ENCODE data around the gene PSMA3.
A peak's percentile ranks its signal among the peaks of the same experiment; 100 is the strongest.

PSMA3 gene

DNA sequence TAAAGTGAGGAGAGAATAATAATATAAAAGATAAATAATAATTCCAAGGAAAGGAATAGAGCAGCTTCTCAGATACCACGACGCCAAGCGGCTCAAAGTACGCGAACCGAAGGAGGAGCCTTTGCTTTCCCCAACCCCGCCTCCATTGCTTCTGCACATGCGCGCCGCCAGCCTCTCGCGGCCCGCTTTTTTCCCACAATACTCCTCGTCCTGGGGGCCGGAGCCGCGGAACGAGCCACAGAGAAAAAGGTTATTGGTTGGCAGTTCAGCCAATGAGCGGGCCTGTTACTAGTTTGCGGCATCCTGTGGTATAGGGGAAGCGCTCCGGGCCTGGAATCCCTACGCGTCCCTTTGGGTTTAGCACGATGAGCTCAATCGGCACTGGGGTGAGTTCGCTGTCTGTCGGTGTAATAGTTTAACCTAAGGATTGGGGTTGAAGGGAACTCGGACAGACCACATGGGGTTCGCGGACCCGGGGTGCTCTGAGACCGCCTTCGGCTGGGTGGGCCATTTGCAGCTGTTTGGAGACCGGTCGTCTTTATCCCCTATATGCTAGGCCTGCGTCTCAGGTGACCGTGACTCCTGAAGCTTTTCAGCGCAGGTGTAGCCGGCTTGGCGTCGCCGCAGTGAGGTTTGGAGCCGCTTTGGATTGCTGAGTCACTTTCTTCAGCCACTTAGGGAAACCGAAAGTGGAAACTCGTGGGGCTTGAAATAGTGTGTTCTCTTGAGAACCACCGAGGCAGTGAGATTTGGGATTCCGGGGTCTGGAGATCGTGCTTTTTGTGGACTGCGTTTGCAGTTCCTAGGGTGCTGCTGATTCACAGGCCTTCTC lies at the start of gene PSMA3:
TSS of gene PSMA3 (plus strand) at position 288 of the 832 bp plus-strand sequence. CDS start at position 366, 78 bp downstream.
- peak within 1 kb of the TSS; percentile 75 to 100 (median 97) for H3K9ac ChIP-seq (ENCODE audit: low read length in 5 of 5)
- H3K36me3 ChIP-seq (ENCODE audit: control insufficient read depth in 5 of 5, insufficient read depth in 5 of 5, low read length in 5 of 5): peaks cover 0 to 12% (median 3%) of the 10 kb centered on the region in 5 donors
- peaks cover 13 to 39% (median 34%) of the 10 kb centered on the region in 5 donors for H3K4me1 ChIP-seq (ENCODE audit: control insufficient read depth in 5 of 5, insufficient read depth in 5 of 5, low read length in 5 of 5)
- peak within 1 kb of the TSS; percentile 100 for H3K27ac ChIP-seq (ENCODE audit: low read depth, low read length)
- no peaks in the 10 kb centered on the region for H3K9me3 ChIP-seq (ENCODE audit: control insufficient read depth in 5 of 5, low read length in 5 of 5)
- H3K27me3 ChIP-seq (ENCODE audit: control insufficient read depth in 5 of 5, insufficient read depth in 4 of 5, low read length in 5 of 5): peaks cover 0 to 2% (median 0%) of the 10 kb centered on the region in 5 donors
- peak within 1 kb of the TSS; percentile 94 to 99 (median 96) for H3K4me3 ChIP-seq (ENCODE audit: low read depth in 1 of 5, low read length in 5 of 5)

DNA sequence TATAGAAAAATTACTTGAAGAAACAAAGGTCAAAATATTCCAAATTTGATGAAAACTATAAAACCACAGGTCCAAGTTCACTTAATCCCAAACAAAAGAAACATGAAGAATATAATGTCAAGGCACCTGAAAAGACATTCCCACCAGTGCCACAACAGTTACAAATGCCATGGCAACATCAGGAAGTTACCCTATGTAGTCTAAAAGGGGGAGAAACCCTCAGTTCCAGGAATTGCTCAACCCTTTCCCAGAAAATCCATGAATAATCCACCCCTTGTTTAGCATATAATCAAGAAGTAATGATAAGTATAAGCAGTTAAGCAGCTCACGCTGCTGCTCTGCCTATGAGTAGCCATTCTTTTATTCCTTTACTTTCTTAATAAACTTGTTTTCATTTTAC lies 48.4 kb upstream of the PSMA3 start:
- H3K36me3 ChIP-seq (ENCODE audit: control insufficient read depth in 5 of 5, insufficient read depth in 5 of 5, low read length in 5 of 5): no peaks in the 10 kb centered on the region
- no peak overlapping the region for H3K9ac ChIP-seq (ENCODE audit: low read length in 5 of 5)
- H3K4me3 ChIP-seq (ENCODE audit: low read depth in 1 of 5, low read length in 5 of 5): no peak overlapping the region
- H3K27me3 ChIP-seq (ENCODE audit: control insufficient read depth in 5 of 5, insufficient read depth in 4 of 5, low read length in 5 of 5): no peaks in the 10 kb centered on the region
- H3K27ac ChIP-seq (ENCODE audit: low read depth, low read length): no peak overlapping the region
- H3K9me3 ChIP-seq (ENCODE audit: control insufficient read depth in 5 of 5, low read length in 5 of 5): no peaks in the 10 kb centered on the region
- peaks cover 2 to 18% (median 14%) of the 10 kb centered on the region in 5 donors for H3K4me1 ChIP-seq (ENCODE audit: control insufficient read depth in 5 of 5, insufficient read depth in 5 of 5, low read length in 5 of 5)

DNA sequence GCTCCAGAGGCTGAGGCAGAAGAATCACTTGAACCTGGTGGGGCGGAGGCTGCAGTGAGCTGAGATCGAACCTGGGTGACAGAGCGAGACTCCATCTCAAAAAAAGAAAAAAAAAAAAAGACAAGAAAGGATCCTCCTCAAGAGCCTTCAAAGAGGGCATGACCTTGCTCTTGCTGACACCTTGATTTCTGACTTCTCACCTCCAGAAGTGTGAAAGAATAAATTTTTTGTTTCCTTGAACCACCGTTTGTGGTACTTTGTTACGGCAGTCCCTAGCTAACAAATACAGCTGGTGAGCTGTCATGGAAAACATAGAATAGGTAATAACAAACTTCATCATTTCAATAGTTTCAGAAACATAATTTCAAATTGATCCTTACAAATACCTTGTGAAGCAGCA lies 46.6 kb upstream of the PSMA3 start:
- peaks cover 2 to 27% (median 24%) of the 10 kb centered on the region in 5 donors for H3K4me1 ChIP-seq (ENCODE audit: control insufficient read depth in 5 of 5, insufficient read depth in 5 of 5, low read length in 5 of 5)
- no peaks in the 10 kb centered on the region for H3K9me3 ChIP-seq (ENCODE audit: control insufficient read depth in 5 of 5, low read length in 5 of 5)
- no peak overlapping the region for H3K27ac ChIP-seq (ENCODE audit: low read depth, low read length)
- H3K9ac ChIP-seq (ENCODE audit: low read length in 5 of 5): no peak overlapping the region
- H3K4me3 ChIP-seq (ENCODE audit: low read depth in 1 of 5, low read length in 5 of 5): no peak overlapping the region
- no peaks in the 10 kb centered on the region for H3K36me3 ChIP-seq (ENCODE audit: control insufficient read depth in 5 of 5, insufficient read depth in 5 of 5, low read length in 5 of 5)
- H3K27me3 ChIP-seq (ENCODE audit: control insufficient read depth in 5 of 5, insufficient read depth in 4 of 5, low read length in 5 of 5): no peaks in the 10 kb centered on the region

DNA sequence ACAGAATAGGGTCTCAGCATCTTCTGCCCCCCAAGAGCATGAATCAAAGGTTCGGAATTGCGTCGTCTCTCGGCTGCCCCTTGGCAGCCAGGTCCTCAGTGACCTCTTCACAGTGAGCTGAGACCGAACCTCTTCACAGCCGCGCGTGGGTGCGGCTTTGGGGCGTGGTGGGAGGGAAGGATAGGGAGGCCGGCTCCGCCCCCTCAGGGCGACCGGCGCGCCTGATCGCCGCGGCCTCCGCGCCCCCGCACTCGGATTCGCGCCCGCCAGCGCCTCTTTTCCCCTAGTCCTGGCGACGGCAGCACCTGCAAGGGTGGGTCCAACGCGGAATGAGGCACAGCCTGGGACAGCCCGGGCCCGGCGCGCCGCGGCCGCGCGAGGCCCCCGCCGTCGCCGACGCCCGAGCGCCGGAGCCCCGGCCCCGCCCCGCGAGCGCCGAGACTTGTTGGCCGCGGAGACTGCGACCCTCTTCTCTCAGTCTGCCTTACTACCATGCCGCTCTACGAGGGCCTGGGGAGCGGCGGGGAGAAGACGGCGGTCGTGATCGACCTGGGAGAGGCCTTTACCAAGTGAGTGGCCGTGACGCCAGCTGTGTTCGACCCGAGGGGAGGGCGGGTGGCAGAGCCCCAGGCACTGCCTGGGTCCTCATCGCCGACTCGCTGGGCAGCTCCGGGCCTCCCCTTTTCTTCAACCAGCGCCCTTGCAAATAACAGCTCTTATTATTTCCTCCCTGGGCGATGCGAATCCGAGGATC lies 44.7 kb upstream of the PSMA3 start, which contains the start of gene ACTR10:
TSS of gene ACTR10 (plus strand) at position 424 of the 754 bp plus-strand sequence. CDS start at position 493, 69 bp downstream.
- Histone ChIP-seq H3K9me3 (ENCODE audit: control insufficient read depth in 5 of 5, low read length in 5 of 5) (no peaks in the 10 kb centered on the region), H3K27ac (ENCODE audit: low read depth, low read length) (peak within 1 kb of the TSS; percentile 83), H3K9ac (ENCODE audit: low read length in 5 of 5) (peak within 1 kb of the TSS; percentile 82 to 99 (median 96)), H3K27me3 (ENCODE audit: control insufficient read depth in 5 of 5, insufficient read depth in 4 of 5, low read length in 5 of 5) (no peaks in the 10 kb centered on the region), H3K4me1 (ENCODE audit: control insufficient read depth in 5 of 5, insufficient read depth in 5 of 5, low read length in 5 of 5) (peaks cover 2 to 27% (median 24%) of the 10 kb centered on the region in 5 donors), H3K36me3 (ENCODE audit: control insufficient read depth in 5 of 5, insufficient read depth in 5 of 5, low read length in 5 of 5) (peaks cover 0 to 4% (median 0%) of the 10 kb centered on the region in 5 donors), H3K4me3 (ENCODE audit: low read depth in 1 of 5, low read length in 5 of 5) (peak within 1 kb of the TSS; percentile 67 to 98 (median 96))

DNA sequence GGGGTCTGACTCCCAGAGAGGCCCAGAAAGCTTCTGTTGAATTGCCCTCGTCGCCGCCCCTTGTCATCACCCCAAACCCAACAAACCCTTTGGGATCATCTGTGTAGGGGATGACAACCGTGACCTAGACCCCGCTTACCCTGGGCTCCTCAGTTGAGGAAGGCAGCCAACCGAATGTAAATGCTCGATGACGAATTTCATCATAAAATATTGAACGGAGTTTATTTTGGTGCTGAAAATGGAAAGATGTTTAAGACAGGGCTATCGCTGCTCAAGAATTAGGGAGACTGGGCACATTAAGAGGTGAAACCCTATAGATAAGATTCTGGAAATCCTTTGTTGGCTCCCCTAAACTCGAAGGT lies 44.2 kb upstream of the PSMA3 start:
- Histone ChIP-seq H3K4me1 (ENCODE audit: control insufficient read depth in 5 of 5, insufficient read depth in 5 of 5, low read length in 5 of 5) (peaks cover 2 to 27% (median 24%) of the 10 kb centered on the region in 5 donors), H3K4me3 (ENCODE audit: low read depth in 1 of 5, low read length in 5 of 5) (peak overlapping the region; percentile 67 to 98 (median 96)), H3K9me3 (ENCODE audit: control insufficient read depth in 5 of 5, low read length in 5 of 5) (no peaks in the 10 kb centered on the region), H3K9ac (ENCODE audit: low read length in 5 of 5) (peak overlapping the region; percentile 82 to 99 (median 96)), H3K27me3 (ENCODE audit: control insufficient read depth in 5 of 5, insufficient read depth in 4 of 5, low read length in 5 of 5) (no peaks in the 10 kb centered on the region), H3K27ac (ENCODE audit: low read depth, low read length) (peak overlapping the region; percentile 83), H3K36me3 (ENCODE audit: control insufficient read depth in 5 of 5, insufficient read depth in 5 of 5, low read length in 5 of 5) (peaks cover 0 to 4% (median 0%) of the 10 kb centered on the region in 5 donors)

DNA sequence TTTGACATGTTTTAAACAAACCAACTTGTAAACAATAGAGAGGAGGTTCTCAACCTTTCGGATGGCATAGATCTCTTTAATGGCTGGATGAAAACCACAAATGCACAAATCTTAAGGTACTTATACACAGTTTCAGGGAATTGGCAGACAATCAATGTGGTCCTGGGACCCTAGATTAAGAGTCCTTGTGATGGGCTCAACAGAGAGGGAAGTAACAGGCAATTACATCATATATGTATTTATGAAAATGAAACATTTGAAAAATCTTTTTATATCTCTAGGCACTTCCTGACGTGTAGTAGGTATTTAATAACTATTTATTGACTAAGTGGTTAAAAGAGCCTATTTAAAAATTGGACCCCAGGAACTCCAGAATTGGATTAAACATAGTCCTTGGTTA lies 43.8 kb upstream of the PSMA3 start:
- Histone ChIP-seq H3K9me3 (ENCODE audit: control insufficient read depth in 5 of 5, low read length in 5 of 5) (no peaks in the 10 kb centered on the region), H3K27me3 (ENCODE audit: control insufficient read depth in 5 of 5, insufficient read depth in 4 of 5, low read length in 5 of 5) (no peaks in the 10 kb centered on the region), H3K36me3 (ENCODE audit: control insufficient read depth in 5 of 5, insufficient read depth in 5 of 5, low read length in 5 of 5) (peaks cover 0 to 4% (median 0%) of the 10 kb centered on the region in 5 donors), H3K9ac (ENCODE audit: low read length in 5 of 5) (peak overlapping the region; percentile 82 to 99 (median 96)), H3K4me3 (ENCODE audit: low read depth in 1 of 5, low read length in 5 of 5) (peak overlapping the region; percentile 67 to 98 (median 96)), H3K4me1 (ENCODE audit: control insufficient read depth in 5 of 5, insufficient read depth in 5 of 5, low read length in 5 of 5) (peaks cover 2 to 27% (median 24%) of the 10 kb centered on the region in 5 donors), H3K27ac (ENCODE audit: low read depth, low read length) (peak overlapping the region; percentile 83)

DNA sequence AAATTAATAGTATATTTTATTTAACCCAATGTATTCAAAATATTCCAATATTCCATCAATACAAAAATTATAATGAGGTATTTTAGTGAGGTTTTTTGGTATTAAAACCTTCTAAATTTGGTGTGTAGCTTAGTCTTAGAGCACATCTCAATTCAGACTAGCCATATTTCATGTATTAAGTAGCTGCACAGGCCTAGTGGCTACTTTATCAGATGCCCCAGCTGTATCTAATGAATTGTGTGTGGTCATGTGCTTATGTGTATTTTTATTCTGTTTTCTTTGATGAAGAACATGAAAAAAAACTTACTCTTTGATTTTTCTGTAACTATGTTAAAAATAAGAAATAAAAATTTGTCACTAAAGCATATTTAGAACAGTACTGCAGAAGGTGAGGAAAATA lies 31.5 kb upstream of the PSMA3 start:
- no peak overlapping the region for H3K27ac ChIP-seq (ENCODE audit: low read depth, low read length)
- no peaks in the 10 kb centered on the region for H3K27me3 ChIP-seq (ENCODE audit: control insufficient read depth in 5 of 5, insufficient read depth in 4 of 5, low read length in 5 of 5)
- H3K9ac ChIP-seq (ENCODE audit: low read length in 5 of 5): no peak overlapping the region
- no peaks in the 10 kb centered on the region for H3K4me1 ChIP-seq (ENCODE audit: control insufficient read depth in 5 of 5, insufficient read depth in 5 of 5, low read length in 5 of 5)
- peaks cover 36 to 75% (median 62%) of the 10 kb centered on the region in 5 donors for H3K36me3 ChIP-seq (ENCODE audit: control insufficient read depth in 5 of 5, insufficient read depth in 5 of 5, low read length in 5 of 5)
- H3K4me3 ChIP-seq (ENCODE audit: low read depth in 1 of 5, low read length in 5 of 5): no peak overlapping the region
- no peaks in the 10 kb centered on the region for H3K9me3 ChIP-seq (ENCODE audit: control insufficient read depth in 5 of 5, low read length in 5 of 5)

DNA sequence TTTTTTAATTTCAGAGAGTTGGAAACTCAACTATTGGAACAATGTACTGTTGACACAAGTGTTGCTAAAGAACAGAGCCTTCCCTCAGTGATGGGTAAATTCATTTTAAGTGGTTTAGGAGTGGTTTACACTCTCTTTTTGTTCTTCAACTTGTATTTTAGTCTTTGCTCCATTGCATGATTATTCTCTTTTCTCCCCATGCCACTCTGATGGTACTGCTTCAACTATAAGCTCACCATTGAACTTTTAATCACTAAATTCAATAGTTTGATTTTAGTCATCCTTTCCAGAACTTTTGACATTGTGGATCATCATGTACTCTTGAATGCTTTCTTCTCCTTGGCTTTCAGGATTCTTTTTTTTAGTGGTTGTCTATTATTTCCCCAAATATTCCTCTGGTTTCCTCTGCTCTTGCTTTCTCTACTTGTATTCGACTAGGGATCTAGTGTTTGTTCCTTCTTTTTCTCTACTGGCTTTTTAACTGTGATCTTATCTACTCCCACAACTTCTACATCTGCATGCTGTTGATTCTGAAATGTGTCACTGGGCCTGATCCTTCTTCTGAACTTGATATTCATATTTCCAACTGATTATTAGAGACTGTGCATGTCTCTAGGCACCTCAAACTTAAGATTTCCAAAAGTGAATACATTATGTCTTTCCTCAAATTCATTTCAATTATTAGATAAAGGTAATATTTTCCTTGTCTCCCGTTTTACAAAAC lies 29.3 kb upstream of the PSMA3 start:
- H3K36me3 ChIP-seq (ENCODE audit: control insufficient read depth in 5 of 5, insufficient read depth in 5 of 5, low read length in 5 of 5): peaks cover 31 to 60% (median 48%) of the 10 kb centered on the region in 5 donors
- H3K27ac ChIP-seq (ENCODE audit: low read depth, low read length): no peak overlapping the region
- H3K4me1 ChIP-seq (ENCODE audit: control insufficient read depth in 5 of 5, insufficient read depth in 5 of 5, low read length in 5 of 5): no peaks in the 10 kb centered on the region
- no peak overlapping the region for H3K9ac ChIP-seq (ENCODE audit: low read length in 5 of 5)
- H3K27me3 ChIP-seq (ENCODE audit: control insufficient read depth in 5 of 5, insufficient read depth in 4 of 5, low read length in 5 of 5): no peaks in the 10 kb centered on the region
- H3K4me3 ChIP-seq (ENCODE audit: low read depth in 1 of 5, low read length in 5 of 5): no peak overlapping the region
- H3K9me3 ChIP-seq (ENCODE audit: control insufficient read depth in 5 of 5, low read length in 5 of 5): no peaks in the 10 kb centered on the region

DNA sequence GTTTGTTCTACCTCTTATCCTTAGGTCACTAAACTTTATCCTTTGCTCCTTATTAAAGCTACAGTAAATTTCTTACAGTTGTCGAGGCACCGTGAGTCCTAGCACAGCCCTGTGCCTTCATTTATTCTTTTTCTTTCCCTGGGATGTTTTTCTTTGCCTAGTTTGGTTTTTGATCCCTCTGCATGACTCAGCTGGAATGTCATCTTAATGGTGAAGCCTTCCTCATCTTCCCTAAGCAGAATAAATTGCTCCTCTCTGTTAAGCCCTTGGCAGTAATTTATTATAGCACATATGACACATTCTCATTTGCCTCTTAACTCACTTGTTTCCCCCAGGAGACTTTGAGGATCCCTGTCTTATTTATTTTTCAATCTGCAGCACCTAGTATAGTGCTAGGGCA lies 28.1 kb upstream of the PSMA3 start:
- Histone ChIP-seq H3K27ac (ENCODE audit: low read depth, low read length) (no peak overlapping the region), H3K4me1 (ENCODE audit: control insufficient read depth in 5 of 5, insufficient read depth in 5 of 5, low read length in 5 of 5) (no peaks in the 10 kb centered on the region), H3K4me3 (ENCODE audit: low read depth in 1 of 5, low read length in 5 of 5) (no peak overlapping the region), H3K9me3 (ENCODE audit: control insufficient read depth in 5 of 5, low read length in 5 of 5) (no peaks in the 10 kb centered on the region), H3K36me3 (ENCODE audit: control insufficient read depth in 5 of 5, insufficient read depth in 5 of 5, low read length in 5 of 5) (peaks cover 31 to 57% (median 45%) of the 10 kb centered on the region in 5 donors), H3K27me3 (ENCODE audit: control insufficient read depth in 5 of 5, insufficient read depth in 4 of 5, low read length in 5 of 5) (no peaks in the 10 kb centered on the region), H3K9ac (ENCODE audit: low read length in 5 of 5) (no peak overlapping the region)
